ENCODE measurements around the gene MORC3.
"Not testable (repeated sequence)": the region's sequence is repeated elsewhere in the genome, so short reads cannot be mapped to it uniquely, and the experiment has no call there.

MORC3 gene

GRCh38 chr21:36395353-36396111, 75.5 kb downstream of the MORC3 start:
- TF ChIP-seq CTCF (IDR thresholded peaks at IDR 0.05): no peak
- Histone ChIP-seq H3K79me2 (no peaks in the 10 kb centered on the region), H3K4me3 (ENCODE audit: low read depth, low read length) (no peak overlapping the region), H3K27ac (no peak overlapping the region), H2AFZ (no peak overlapping the region), H3K9ac (no peak overlapping the region), H3K36me3 (ENCODE audit: control insufficient read depth, insufficient read depth, low read length) (no peaks in the 10 kb centered on the region), H3K9me3 (ENCODE audit: control insufficient read depth, low read length) (no peaks in the 10 kb centered on the region), H3K27me3 (ENCODE audit: control insufficient read depth, insufficient read depth, low read length) (no peaks in the 10 kb centered on the region), H3K4me1 (no peaks in the 10 kb centered on the region), H3K4me2 (ENCODE audit: low read length) (no peak overlapping the region)

- H3K9ac ChIP-seq: no peak overlapping the region
- TF ChIP-seq CTCF (IDR thresholded peaks at IDR 0.05): no peak
These were observed 76.3 kb downstream of the MORC3 start for GRCh38 chr21:36396325-36396724.

GRCh38 chr21:36396971-36397370, 77.0 kb downstream of the MORC3 start:
- TF ChIP-seq CTCF (IDR thresholded peaks at IDR 0.05): no peak
- no peaks in the 10 kb centered on the region for H3K79me2 ChIP-seq
- no peaks in the 10 kb centered on the region for H3K9me3 ChIP-seq (ENCODE audit: control insufficient read depth, low read length)
- H3K27me3 ChIP-seq (ENCODE audit: control insufficient read depth, insufficient read depth, low read length): no peaks in the 10 kb centered on the region
- H3K36me3 ChIP-seq (ENCODE audit: control insufficient read depth, insufficient read depth, low read length): no peaks in the 10 kb centered on the region
- H3K4me1 ChIP-seq: no peaks in the 10 kb centered on the region
- no peak overlapping the region for H3K9ac ChIP-seq
- H3K4me3 ChIP-seq (ENCODE audit: low read depth, low read length): no peak overlapping the region
- no peak overlapping the region for H3K27ac ChIP-seq
- no peak overlapping the region for H2AFZ ChIP-seq
- H3K4me2 ChIP-seq (ENCODE audit: low read length): no peak overlapping the region

More at GRCh38 chr21:36396325-36396724, 76.3 kb downstream of the MORC3 start:
- no peak overlapping the region for H3K4me2 ChIP-seq (ENCODE audit: low read length)
- no peaks in the 10 kb centered on the region for H3K4me1 ChIP-seq
- no peak overlapping the region for H2AFZ ChIP-seq
- no peaks in the 10 kb centered on the region for H3K9me3 ChIP-seq (ENCODE audit: control insufficient read depth, low read length)
- H3K27ac ChIP-seq: no peak overlapping the region
- H3K36me3 ChIP-seq (ENCODE audit: control insufficient read depth, insufficient read depth, low read length): no peaks in the 10 kb centered on the region
- no peaks in the 10 kb centered on the region for H3K79me2 ChIP-seq
- no peaks in the 10 kb centered on the region for H3K27me3 ChIP-seq (ENCODE audit: control insufficient read depth, insufficient read depth, low read length)
- no peak overlapping the region for H3K4me3 ChIP-seq (ENCODE audit: low read depth, low read length)

- Histone ChIP-seq H3K9me3 (ENCODE audit: control insufficient read depth, low read length) (no peaks in the 10 kb centered on the region), H3K27ac (no peak overlapping the region), H3K4me2 (ENCODE audit: low read length) (no peak overlapping the region), H2AFZ (no peak overlapping the region), H3K27me3 (ENCODE audit: control insufficient read depth, insufficient read depth, low read length) (no peaks in the 10 kb centered on the region), H3K36me3 (ENCODE audit: control insufficient read depth, insufficient read depth, low read length) (no peaks in the 10 kb centered on the region), H3K9ac (no peak overlapping the region), H3K4me1 (no peaks in the 10 kb centered on the region), H3K79me2 (no peaks in the 10 kb centered on the region), H3K4me3 (ENCODE audit: low read depth, low read length) (no peak overlapping the region)
- no peak for TF ChIP-seq CTCF (IDR thresholded peaks at IDR 0.05)
These were observed 77.6 kb downstream of the MORC3 start for GRCh38 chr21:36397606-36398005.

- H3K27ac ChIP-seq; H3K9me3 ChIP-seq (ENCODE audit: control insufficient read depth, low read length); H2AFZ ChIP-seq; H3K4me3 ChIP-seq (ENCODE audit: low read depth, low read length); H3K36me3 ChIP-seq (ENCODE audit: control insufficient read depth, insufficient read depth, low read length); H3K9ac ChIP-seq; H3K4me1 ChIP-seq; H3K4me2 ChIP-seq (ENCODE audit: low read length); H3K27me3 ChIP-seq (ENCODE audit: control insufficient read depth, insufficient read depth, low read length); H3K79me2 ChIP-seq: not testable (repeated sequence)
These were observed 79.7 kb downstream of the MORC3 start for GRCh38 chr21:36399736-36400135.
